Lower lobe of right lung (tissue), 2 donors: ENCODE results near the gene RRM1. TPM values are rescaled to one million over a fixed set of nuclear protein-coding genes. Genes with fewer than 3 reads are reported as not detected.

Experiments used
- ATAC-seq, 2 donors: fragments of 200-7000 bp; cut with Tn5 transposase; one replicate each; pipeline ENCODE4 v1.9.1; 2020 to 2022; ENCODE audit warnings: mild to moderate bottlenecking in 2 of 2, moderate library complexity in 2 of 2
- DNase-seq: peaks from one replicate; pipeline ENCODE4 v3.0.0-alpha.2; 2020
- H3K27ac ChIP-seq: fragments of 200-600 bp; one replicate; pipeline ENCODE4 v1.8.0; 2022
- H3K27me3 ChIP-seq: fragments of 200-600 bp; one replicate; pipeline ENCODE4 v1.8.0; 2022; ENCODE audit warnings: low read depth
- H3K36me3 ChIP-seq: fragments of 200-600 bp; one replicate; pipeline ENCODE4 v1.8.0; 2022; ENCODE audit warnings: mild to moderate bottlenecking
- H3K4me1 ChIP-seq: fragments of 200-600 bp; one replicate; pipeline ENCODE4 v1.8.0; 2022
- H3K4me3 ChIP-seq: fragments of 200-600 bp; one replicate; pipeline ENCODE4 v1.8.0; 2022; ENCODE audit warnings: mild to moderate bottlenecking
- H3K9me3 ChIP-seq: fragments of 200-600 bp; one replicate; pipeline ENCODE4 v1.8.0; 2022
- CTCF ChIP-seq: fragments of 200-600 bp; IDR thresholded peaks from one replicate; pipeline ENCODE4 v1.8.0; 2022; ENCODE audit warnings: antibody characterized with exemption, mild to moderate bottlenecking
- intact Hi-C: fragments of 100-400 bp; cut with DNase I; formaldehyde crosslinking; loops from one replicate; pipeline ENCODE4 v1.11.0; 2022
- total RNA-seq: library from RNA; stranded (reverse); fragmentation: NEBNext Ultra II Directional; extraction: Animal tissue kit (Norgen Biotek cat#: 25700); gene quantifications from one replicate; pipeline ENCODE4 v1.2.1, GENCODE V29; 2021
- donor health status: DM: no; HTN: yes; CAD: no; lungs with severe emphysema.

Gene RRM1
- total RNA-seq, 1 donor from 2014 or later = 23.7 TPM

GRCh38 chr11:4090258-4090657 is 4.3 kb upstream of the RRM1 start:
- Histone ChIP-seq H3K27ac (no peak overlapping the region), H3K36me3 (peaks cover 41% of the 10 kb centered on the region), H3K27me3 (no peaks in the 10 kb centered on the region), H3K4me3 (no peak overlapping the region), H3K4me1 (peaks cover 7% of the 10 kb centered on the region), H3K9me3 (no peaks in the 10 kb centered on the region)
- intact Hi-C loops = no loop called here
- DNase-seq (no peak), ATAC-seq (no peak)
- no peak for TF ChIP-seq CTCF

GRCh38 chr11:4092026-4092425 is 2.6 kb upstream of the RRM1 start:
- Histone ChIP-seq H3K27me3 (no peaks in the 10 kb centered on the region), H3K4me3 (no peak overlapping the region), H3K4me1 (peaks cover 16% of the 10 kb centered on the region), H3K36me3 (peaks cover 26% of the 10 kb centered on the region), H3K27ac (no peak overlapping the region), H3K9me3 (no peaks in the 10 kb centered on the region)
- no peak for ATAC-seq
- intact Hi-C loops = no loop called here
- no peak for DNase-seq
- TF ChIP-seq CTCF = no peak

- TF ChIP-seq CTCF = no peak
- Histone ChIP-seq H3K27me3 (no peaks in the 10 kb centered on the region), H3K4me1 (peaks cover 16% of the 10 kb centered on the region), H3K4me3 (peak overlapping the region; percentile 89), H3K36me3 (peaks cover 10% of the 10 kb centered on the region), H3K9me3 (no peaks in the 10 kb centered on the region), H3K27ac (peak overlapping the region; percentile 96)
- no peak for ATAC-seq
- no peak for DNase-seq
- intact Hi-C loops = no loop called here
Measured at GRCh38 chr11:4093519-4094347, 866 bp upstream of the RRM1 start.

GRCh38 chr11:4095509-4096230 is 1.1 kb downstream of the RRM1 start:
- H3K27me3 ChIP-seq = no peaks in the 10 kb centered on the region
- H3K36me3 ChIP-seq = no peaks in the 10 kb centered on the region
- H3K4me3 ChIP-seq = peak overlapping the region; percentile 89
- H3K27ac ChIP-seq = peak overlapping the region; percentile 96
- intact Hi-C loops = no loop called here
- ATAC-seq = no peak
- TF ChIP-seq CTCF = no peak
- no peak for DNase-seq
- H3K4me1 ChIP-seq = peaks cover 16% of the 10 kb centered on the region
- no peaks in the 10 kb centered on the region for H3K9me3 ChIP-seq

GRCh38 chr11:4098026-4098621 is 3.5 kb downstream of the RRM1 start:
- no peak overlapping the region for H3K27ac ChIP-seq
- peaks cover 16% of the 10 kb centered on the region for H3K4me1 ChIP-seq
- no peak overlapping the region for H3K4me3 ChIP-seq
- no peak for ATAC-seq
- H3K36me3 ChIP-seq = peaks cover 14% of the 10 kb centered on the region
- no peak for TF ChIP-seq CTCF
- intact Hi-C loops = no loop called here
- no peaks in the 10 kb centered on the region for H3K27me3 ChIP-seq
- no peaks in the 10 kb centered on the region for H3K9me3 ChIP-seq
- no peak for DNase-seq
